GM12875 (cell line): Measurements from ENCODE around the gene ANKIB1.

Experiments used
- H3K4me3 ChIP-seq: one replicate; pipeline ENCODE4 v1.5.1; 2011; ENCODE audit warnings: low read depth, low read length, control low read depth
- CTCF ChIP-seq: IDR thresholded peaks from 2 replicates; pipeline ENCODE4 v1.5.1; 2011; ENCODE audit warnings: low read depth, mild to moderate bottlenecking, control low read depth, inconsistent platforms, low read length, moderate library complexity, borderline replicate concordance; ENCODE audit not compliant: insufficient read depth

The ANKIB1 gene

GRCh38 chr7:92330835-92331438 is 85.2 kb downstream of the ANKIB1 start:
- no peak for TF ChIP-seq CTCF

GRCh38 chr7:92331508-92331907 is 85.7 kb downstream of the ANKIB1 start:
- no peak for TF ChIP-seq CTCF

More at GRCh38 chr7:92330835-92331438, 85.2 kb downstream of the ANKIB1 start:
- no peak overlapping the region for H3K4me3 ChIP-seq

GRCh38 chr7:92332782-92333181 is 87.0 kb downstream of the ANKIB1 start:
- no peak overlapping the region for H3K4me3 ChIP-seq
- no peak for TF ChIP-seq CTCF

More at GRCh38 chr7:92331508-92331907, 85.7 kb downstream of the ANKIB1 start:
- no peak overlapping the region for H3K4me3 ChIP-seq

- H3K4me3 ChIP-seq = no peak overlapping the region
- no peak for TF ChIP-seq CTCF
These were observed 88.1 kb downstream of the ANKIB1 start for GRCh38 chr7:92333866-92334265.

GRCh38 chr7:92335574-92335973 is 89.8 kb downstream of the ANKIB1 start:
- no peak for TF ChIP-seq CTCF
- H3K4me3 ChIP-seq = no peak overlapping the region

- TF ChIP-seq CTCF = no peak
- no peak overlapping the region for H3K4me3 ChIP-seq
These were observed 91.0 kb downstream of the ANKIB1 start for GRCh38 chr7:92336662-92337340.

- no peak for TF ChIP-seq CTCF
- no peak overlapping the region for H3K4me3 ChIP-seq
These were observed 94.2 kb downstream of the ANKIB1 start for GRCh38 chr7:92340016-92340415.
